Measurements from ENCODE around the gene C11orf52. TPM values are rescaled to one million over a fixed set of nuclear protein-coding genes. Genes with fewer than 3 reads are reported as not detected.

The C11orf52 gene
- total RNA-seq, 1 experiment from 2014 or later, result 4.0 TPM

DNA sequence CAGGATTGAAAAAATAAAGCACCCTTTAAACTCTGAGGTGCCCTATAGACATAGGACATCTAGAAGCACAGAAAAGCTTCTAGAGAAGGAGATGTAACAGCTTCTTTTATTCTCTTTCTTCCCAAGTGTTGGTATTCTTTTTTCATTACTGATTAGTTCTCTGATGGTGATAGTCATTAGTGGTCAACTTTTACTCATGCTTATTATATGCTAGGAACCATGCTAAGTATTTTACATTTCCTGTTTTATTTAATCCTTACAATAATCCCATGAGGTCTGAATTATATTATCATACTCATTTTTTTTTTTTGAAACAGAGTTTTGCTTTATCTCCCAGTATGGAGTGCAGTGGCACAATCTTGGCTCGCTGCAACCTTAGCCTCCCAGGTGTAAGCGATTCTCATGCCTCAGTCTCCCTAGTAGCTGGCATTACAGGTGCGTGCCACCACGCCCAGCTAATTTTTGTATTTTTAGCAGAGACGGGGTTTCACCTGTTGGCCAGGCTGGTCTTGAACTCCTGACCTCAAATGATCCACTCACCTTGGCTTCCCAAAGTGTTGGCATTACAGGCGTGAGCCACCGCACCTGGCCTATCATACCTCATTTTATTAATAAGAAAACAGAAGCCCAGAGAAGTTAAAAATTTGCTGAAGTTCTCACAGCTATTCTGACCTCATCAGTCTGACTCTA lies 3.0 kb downstream of the C11orf52 start:
- Histone ChIP-seq H3K56ac (ENCODE audit: insufficient read length, low read depth, low read length) (no peak overlapping the region), H3K27me3 (ENCODE audit: insufficient read depth, low read length) (no peaks in the 10 kb centered on the region), H3K27ac (ENCODE audit: insufficient read length, low read depth, low read length) (no peak overlapping the region), H2AK5ac (ENCODE audit: insufficient read length, low read length) (no peak overlapping the region), H3K9ac (ENCODE audit: extremely low read depth, insufficient read length, low read length) (no peak overlapping the region), H3K79me2 (ENCODE audit: insufficient read depth, low read length) (no peaks in the 10 kb centered on the region), H3K4me2 (ENCODE audit: insufficient read depth, insufficient read length, low read length) (no peak overlapping the region), H3K14ac (ENCODE audit: insufficient read depth, low read length) (no peak overlapping the region), H3T11ph (ENCODE audit: low read length) (no peak overlapping the region), H2BK5ac (ENCODE audit: insufficient read length, low read length) (no peak overlapping the region), H2BK20ac (ENCODE audit: low read depth, low read length, poor library complexity, severe bottlenecking) (no peak overlapping the region), H3K4ac (ENCODE audit: low read depth, low read length) (no peak overlapping the region), H3K23me2 (ENCODE audit: insufficient read length, low read depth, low read length, poor library complexity, severe bottlenecking) (peaks cover 5% of the 10 kb centered on the region), H2BK12ac (ENCODE audit: insufficient read length, low read depth, low read length) (no peak overlapping the region), H4K5ac (ENCODE audit: insufficient read length, low read depth, low read length) (no peak overlapping the region), H3K4me1 (ENCODE audit: insufficient read depth, low read length) (peaks cover 3% of the 10 kb centered on the region; the same call in 1 of the 2 replicates), H4K20me1 (ENCODE audit: control insufficient read depth, insufficient read depth, insufficient read length) (no peaks in the 10 kb centered on the region), H4K8ac (replicated peaks; ENCODE audit: insufficient read length, low read depth, low read length) (no peak overlapping the region), H3K79me1 (ENCODE audit: insufficient read depth, low read depth, low read length, poor library complexity, severe bottlenecking) (no peaks in the 10 kb centered on the region), H2BK15ac (ENCODE audit: low read depth, low read length) (no peak overlapping the region), H3K18ac (ENCODE audit: insufficient read length, low read depth, low read length) (no peak overlapping the region), H2AFZ (ENCODE audit: low read length) (no peak overlapping the region), H3K23ac (ENCODE audit: insufficient read length, low read depth, low read length) (no peak overlapping the region), H2BK120ac (ENCODE audit: low read depth, low read length, poor library complexity, severe bottlenecking) (no peak overlapping the region), H4K91ac (ENCODE audit: insufficient read length, low read depth, low read length) (no peak overlapping the region), H3K9me3 (ENCODE audit: control insufficient read depth, low read depth, low read length) (no peaks in the 10 kb centered on the region)
- no peaks in the 10 kb centered on the region for H3K9me3 Mint-ChIP-seq
- H3K4me3 Mint-ChIP-seq, result no peak overlapping the region
- WGBS (ENCODE audit: extremely low coverage, insufficient read length, low lambda C conversion rate), result no CpG with 5 or more reads among the region's 7 CpGs
- no peaks in the 10 kb centered on the region for H3K27me3 Mint-ChIP-seq (ENCODE audit: low read depth)
- H3K36me3 Mint-ChIP-seq (ENCODE audit: insufficient read depth in 1 of 3, low read depth in 3 of 3), result no peaks in the 10 kb centered on the region
- DNase-seq, result no peak
- H3K27ac Mint-ChIP-seq, result no peak overlapping the region
- peaks cover 39 to 41% of the 10 kb centered on the region in 2 experiments for H3K4me1 Mint-ChIP-seq
- no peak for TF ChIP-seq CTCF (conservative IDR thresholded peaks at IDR 0.05)

Measured in H9 (cell line).